T-cell (primary cell): ENCODE measurements around the gene ARHGAP12. TPM values are rescaled to one million over a fixed set of nuclear protein-coding genes. Genes with fewer than 3 reads are reported as not detected.
"Not testable (repeated sequence)": the region's sequence is repeated elsewhere in the genome, so short reads cannot be mapped to it uniquely, and the experiment has no call there.

Experiments
- ATAC-seq, 4 experiments: fragments of 200-7000 bp in 3 of 4; fragments of 150-1000 bp in 1 of 4; cut with Tn5 transposase; replicated peaks in 1 of 4; 1 replicate in 3 of 4; 2 replicates in 1 of 4; pipeline ENCODE4 v1.10.0; 2021; ENCODE audit warnings: moderate library complexity in 3 of 4, mild to moderate bottlenecking in 2 of 4, moderate number of reproducible peaks in 1 of 4
- CTCF ChIA-PET, 2 donors: fragments of 300-600 bp; sonication (Branson Sonifier 250); formaldehyde crosslinking; loops; one replicate each; lab custom pipeline; 2022; ENCODE audit warnings: antibody characterized with exemption in 2 of 2; lab: Charles Lee
- POLR2A ChIA-PET, 2 donors: fragments of 300-600 bp; sonication (Branson Sonifier 250); formaldehyde crosslinking; loops; one replicate each; lab custom pipeline; 2022; ENCODE audit warnings: antibody characterized with exemption in 2 of 2; lab: Charles Lee
- DNase-seq, 35 experiments: peaks; one replicate each; pipeline versions ENCODE4 v3.0.0 to v3.0.0-alpha.2; 2013 to 2023
- H3K27ac ChIP-seq: one replicate; pipeline ENCODE4 v1.5.1; 2013; ENCODE audit warnings: low read length
- H3K27me3 ChIP-seq, 2 experiments: replicated peaks in 1 of 2; 1 replicate in 1 of 2; 2 replicates in 1 of 2; pipeline versions ENCODE4 v1.6.1 to v1.7.0; 2013; ENCODE audit warnings: low read length in 1 of 2, mixed read lengths in 1 of 2; ENCODE audit not compliant: control insufficient read depth in 2 of 2, insufficient read depth in 2 of 2; ENCODE audit errors: extremely low read depth in 1 of 2
- H3K36me3 ChIP-seq, 2 donors: 1 replicate in 1 of 2; 2 replicates in 1 of 2; pipeline versions ENCODE4 v1.6.1 to v1.7.0; 2013; ENCODE audit warnings: low read length in 1 of 2; ENCODE audit not compliant: control insufficient read depth in 2 of 2, insufficient read depth in 1 of 2; ENCODE audit errors: extremely low read depth in 1 of 2
- H3K4me1 ChIP-seq, 2 experiments: 1 replicate in 1 of 2; 2 replicates in 1 of 2; pipeline versions ENCODE4 v1.6.1 to v1.7.0; 2013; ENCODE audit warnings: low read length in 2 of 2, mixed read lengths in 1 of 2; ENCODE audit not compliant: insufficient read depth in 2 of 2, control insufficient read depth in 1 of 2; ENCODE audit errors: extremely low read depth in 1 of 2
- H3K4me3 ChIP-seq, 2 donors: 1 replicate in 1 of 2; 2 replicates in 1 of 2; pipeline versions ENCODE4 v1.5.1 to v1.7.0; 2013; ENCODE audit warnings: mild to moderate bottlenecking in 2 of 2, low read length in 1 of 2, moderate library complexity in 1 of 2; ENCODE audit not compliant: control insufficient read depth in 1 of 2; ENCODE audit errors: extremely low read depth in 1 of 2
- H3K9me3 ChIP-seq: 2 replicates; pipeline ENCODE4 v1.7.0; 2013
- H3K27ac Mint-ChIP-seq, 2 donors: one replicate each; pipeline ENCODE4 v1.8.0; 2020 to 2021; ENCODE audit warnings: mild to moderate bottlenecking in 2 of 2, mixed read lengths in 2 of 2
- H3K27me3 Mint-ChIP-seq, 2 donors: one replicate each; pipeline ENCODE4 v1.8.0; 2021 to 2022; ENCODE audit warnings: mixed read lengths in 2 of 2
- H3K36me3 Mint-ChIP-seq: one replicate; pipeline ENCODE4 v1.8.0; 2021; ENCODE audit warnings: mixed read lengths
- H3K4me1 Mint-ChIP-seq, 3 donors: one replicate each; pipeline ENCODE4 v1.8.0; 2020 to 2022; ENCODE audit warnings: mixed read lengths in 3 of 3, mild to moderate bottlenecking in 1 of 3
- H3K4me3 Mint-ChIP-seq, 3 donors: one replicate each; pipeline ENCODE4 v1.8.0; 2020 to 2022; ENCODE audit warnings: mild to moderate bottlenecking in 3 of 3, mixed read lengths in 3 of 3, moderate library complexity in 3 of 3
- H3K9me3 Mint-ChIP-seq, 3 donors: one replicate each; pipeline ENCODE4 v1.8.0; 2020 to 2022; ENCODE audit warnings: mixed read lengths in 3 of 3
- WGBS: methylation state at CpG from one replicate; pipeline ENCODE4 v1.1.5; 2013; ENCODE audit warnings: missing lambda C conversion rate; ENCODE audit not compliant: insufficient coverage; 5-methylcytosine and 5-hydroxymethylcytosine counted together
- total RNA-seq, 35 experiments: library from RNA in 6 of 35; stranded (reverse) in 6 of 35; fragments of 120-200 nt in 1 of 35; gene quantifications; one replicate each; pipeline versions ENCODE4 v1.2.1 to v1.2.4 and lab custom pipeline; 2013 to 2026

Gene ARHGAP12
- total RNA-seq, 5 donors from 2014 or later (not counting 1 experiment from before 2014, with no cell fraction given) = 19.1 to 24.6 (median 23.0) TPM

DNA sequence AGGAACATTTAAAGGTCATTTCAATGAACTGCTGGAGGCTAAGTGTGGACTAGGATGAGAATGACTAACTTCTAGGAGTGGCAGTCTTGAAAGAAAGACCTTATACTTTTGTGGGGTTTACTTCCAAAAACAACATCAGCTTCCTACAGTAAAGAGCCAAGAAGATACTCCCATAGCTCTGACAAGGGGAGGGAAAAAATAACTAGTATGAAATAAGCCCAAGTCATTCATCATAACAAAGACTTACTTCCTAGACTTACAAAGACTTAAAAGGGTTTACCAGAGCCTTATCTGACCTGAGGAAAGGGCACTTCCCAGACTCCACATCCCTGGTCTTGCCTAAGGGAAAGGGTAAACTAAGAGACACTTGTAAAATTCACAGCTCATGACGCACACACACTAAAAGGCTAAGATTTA is 31.7 kb downstream of the ARHGAP12 start:
- H3K9me3 Mint-ChIP-seq = no peaks in the 10 kb centered on the region
- H3K27me3 Mint-ChIP-seq = no peaks in the 10 kb centered on the region
- H3K36me3 ChIP-seq = no peaks in the 10 kb centered on the region
- ChIA-PET CTCF (interaction anchor here in 1 of 2 donors (0.7 to 1.2 kb wide), 4 partner anchors 33 to 1226 kb away, joined by 3 to 5 read pairs (median 4); no protein-coding TSS in a partner anchor), POLR2A (no interaction called here)
- H3K27me3 ChIP-seq = no peaks in the 10 kb centered on the region
- ATAC-seq (no peak), DNase-seq (no peak)
- H3K27ac ChIP-seq = no peak overlapping the region
- H3K36me3 Mint-ChIP-seq = peaks cover 50% of the 10 kb centered on the region
- H3K4me3 Mint-ChIP-seq = no peak overlapping the region
- no CpG with 5 or more reads among the region's 1 CpG for WGBS
- no peak overlapping the region for H3K4me3 ChIP-seq
- H3K4me1 Mint-ChIP-seq = peaks cover 62 to 65% (median 63%) of the 10 kb centered on the region in 3 donors
- no peaks in the 10 kb centered on the region for H3K9me3 ChIP-seq
- H3K4me1 ChIP-seq = no peaks in the 10 kb centered on the region
- peak overlapping the region in 1 of 2 donors; percentile 31 for H3K27ac Mint-ChIP-seq

DNA sequence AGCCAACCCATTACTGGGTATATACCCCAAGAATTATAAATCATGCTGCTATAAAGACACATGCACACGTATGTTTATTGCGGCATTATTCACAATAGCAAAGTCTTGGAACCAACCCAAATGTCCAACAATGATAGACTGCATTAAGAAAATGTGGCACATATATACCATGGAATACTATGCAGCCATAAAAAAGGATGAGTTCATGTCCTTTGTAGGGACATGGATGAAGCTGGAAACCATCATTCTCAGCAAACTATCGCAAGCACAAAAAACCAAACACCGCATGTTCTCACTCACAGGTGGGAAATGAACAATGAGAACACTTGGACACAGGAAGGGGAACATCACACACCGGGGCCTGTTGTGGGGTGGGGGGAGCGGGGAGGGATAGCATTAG is 32.9 kb downstream of the ARHGAP12 start:
- POLR2A ChIA-PET, H3K27ac ChIP-seq, H3K9me3 ChIP-seq, H3K4me3 ChIP-seq, DNase-seq, CTCF ChIA-PET, H3K36me3 ChIP-seq, H3K27ac Mint-ChIP-seq, H3K9me3 Mint-ChIP-seq, ATAC-seq, H3K27me3 Mint-ChIP-seq, H3K4me3 Mint-ChIP-seq, H3K4me1 ChIP-seq, H3K27me3 ChIP-seq: not testable (repeated sequence)
- H3K4me1 Mint-ChIP-seq = peaks cover 68 to 70% (median 69%) of the 10 kb centered on the region in 3 donors
- peaks cover 51% of the 10 kb centered on the region for H3K36me3 Mint-ChIP-seq
- no CpG with 5 or more reads among the region's 6 CpGs for WGBS

GRCh38 chr10:31888442-31888841 is 40.2 kb downstream of the ARHGAP12 start:
- H3K4me1 Mint-ChIP-seq = peaks cover 52 to 59% (median 56%) of the 10 kb centered on the region in 3 donors
- no peaks in the 10 kb centered on the region for H3K27me3 Mint-ChIP-seq
- Histone ChIP-seq H3K9me3 (no peaks in the 10 kb centered on the region), H3K4me3 (no peak overlapping the region), H3K36me3 (no peaks in the 10 kb centered on the region), H3K27ac (no peak overlapping the region), H3K4me1 (no peaks in the 10 kb centered on the region), H3K27me3 (no peaks in the 10 kb centered on the region)
- POLR2A ChIA-PET = no interaction called here
- CTCF ChIA-PET = no interaction called here
- ATAC-seq (no peak), DNase-seq (no peak)
- H3K27ac Mint-ChIP-seq = no peak overlapping the region
- H3K9me3 Mint-ChIP-seq = no peaks in the 10 kb centered on the region
- H3K4me3 Mint-ChIP-seq = no peak overlapping the region
- peaks cover 35% of the 10 kb centered on the region for H3K36me3 Mint-ChIP-seq
- WGBS = no CpG with 5 or more reads among the region's 1 CpG

- Histone ChIP-seq H3K4me1 (no peaks in the 10 kb centered on the region), H3K36me3 (no peaks in the 10 kb centered on the region), H3K9me3 (no peaks in the 10 kb centered on the region), H3K27ac (no peak overlapping the region), H3K4me3 (no peak overlapping the region), H3K27me3 (no peaks in the 10 kb centered on the region)
- Mint-ChIP-seq H3K27ac (no peak overlapping the region), H3K4me3 (no peak overlapping the region), H3K27me3 (no peaks in the 10 kb centered on the region), H3K9me3 (no peaks in the 10 kb centered on the region), H3K4me1 (peaks cover 50 to 55% (median 50%) of the 10 kb centered on the region in 3 donors), H3K36me3 (peaks cover 37% of the 10 kb centered on the region)
- 93% methylated on average over 3 of the region's 7 CpGs for WGBS
- DNase-seq (no peak), ATAC-seq (no peak)
- CTCF ChIA-PET = no interaction called here
- POLR2A ChIA-PET = no interaction called here
Measured at GRCh38 chr10:31887850-31888249, 40.8 kb downstream of the ARHGAP12 start.

DNA sequence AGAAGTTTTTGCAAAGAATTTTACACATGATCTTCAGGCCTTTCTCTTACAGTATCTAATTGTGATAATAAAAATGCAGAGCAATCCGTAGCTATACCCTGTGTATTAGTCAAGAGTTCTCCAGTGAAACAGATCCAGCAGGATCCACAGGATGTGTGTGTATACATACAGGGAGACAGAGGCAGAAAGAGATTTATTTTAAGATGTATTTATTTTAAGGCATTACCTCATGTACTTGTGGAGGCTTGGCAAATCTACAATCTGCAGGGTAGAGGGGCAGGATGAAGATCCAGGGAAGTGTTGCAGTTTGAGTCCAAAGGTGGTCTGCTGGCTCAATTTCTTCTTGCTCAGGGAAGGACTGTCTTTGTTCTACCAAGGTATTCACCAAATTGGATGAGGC is 41.7 kb downstream of the ARHGAP12 start:
- Histone ChIP-seq H3K9me3 (no peaks in the 10 kb centered on the region), H3K36me3 (no peaks in the 10 kb centered on the region), H3K4me3 (no peak overlapping the region), H3K27ac (no peak overlapping the region), H3K27me3 (no peaks in the 10 kb centered on the region), H3K4me1 (no peaks in the 10 kb centered on the region)
- H3K4me1 Mint-ChIP-seq = peaks cover 40 to 49% (median 43%) of the 10 kb centered on the region in 3 donors
- no peak overlapping the region for H3K4me3 Mint-ChIP-seq
- ChIA-PET CTCF (interaction anchor here in 1 of 2 donors (1.2 kb wide), 1 partner anchor 25 kb away, joined by 5 read pairs; no protein-coding TSS in a partner anchor), POLR2A (no interaction called here)
- no peaks in the 10 kb centered on the region for H3K27me3 Mint-ChIP-seq
- H3K27ac Mint-ChIP-seq = no peak overlapping the region
- no peak for ATAC-seq
- no peak for DNase-seq
- H3K36me3 Mint-ChIP-seq = peaks cover 28% of the 10 kb centered on the region
- no CpG with 5 or more reads among the region's 1 CpG for WGBS
- H3K9me3 Mint-ChIP-seq = no peaks in the 10 kb centered on the region

- Histone ChIP-seq H3K27me3 (no peaks in the 10 kb centered on the region), H3K4me1 (no peaks in the 10 kb centered on the region), H3K36me3 (no peaks in the 10 kb centered on the region), H3K27ac (no peak overlapping the region), H3K4me3 (no peak overlapping the region), H3K9me3 (no peaks in the 10 kb centered on the region)
- peaks cover 32 to 41% (median 38%) of the 10 kb centered on the region in 3 donors for H3K4me1 Mint-ChIP-seq
- DNase-seq (no peak), ATAC-seq (no peak)
- H3K36me3 Mint-ChIP-seq = peaks cover 24% of the 10 kb centered on the region
- no peaks in the 10 kb centered on the region for H3K9me3 Mint-ChIP-seq
- H3K27me3 Mint-ChIP-seq = no peaks in the 10 kb centered on the region
- no peak overlapping the region for H3K4me3 Mint-ChIP-seq
- H3K27ac Mint-ChIP-seq = no peak overlapping the region
- POLR2A ChIA-PET = no interaction called here
- CTCF ChIA-PET = interaction anchor here in 1 of 2 donors (1.2 kb wide), 1 partner anchor 24 kb away, joined by 5 read pairs; no protein-coding TSS in a partner anchor
Measured at GRCh38 chr10:31885971-31886370, 42.7 kb downstream of the ARHGAP12 start.
